NCI-H1930 (cell line): Measurements from ENCODE around the gene EPHA1.

Experiments used
- DNase-seq, 2 experiments: peaks; one replicate each; lab custom pipeline; 2025; lab: John Stamatoyannopoulos, UW

EPHA1 gene

GRCh38 chr7:143408686-143409561, at the start of gene EPHA1:
EPHA1 (minus strand) TSS chr7:143408856; CDS start chr7:143408805, 51 bp downstream.
- no peak for DNase-seq

- no peak for DNase-seq
Observed at GRCh38 chr7:143458263-143458662, 49.6 kb upstream of the EPHA1 start.

- DNase-seq: no peak
Observed at GRCh38 chr7:143456992-143457793, 48.5 kb upstream of the EPHA1 start.

- DNase-seq: no peak
Observed at GRCh38 chr7:143455942-143456341, 47.3 kb upstream of the EPHA1 start.

- DNase-seq: no peak
Observed at GRCh38 chr7:143455491-143455890, 46.8 kb upstream of the EPHA1 start.

GRCh38 chr7:143454091-143454680, 45.5 kb upstream of the EPHA1 start:
- DNase-seq: no peak

GRCh38 chr7:143452495-143452894, 43.8 kb upstream of the EPHA1 start:
- no peak for DNase-seq

GRCh38 chr7:143451746-143452145, 43.1 kb upstream of the EPHA1 start:
- DNase-seq: no peak

- DNase-seq: no peak
Observed at GRCh38 chr7:143451122-143451521, 42.5 kb upstream of the EPHA1 start.

GRCh38 chr7:143449793-143450192, 41.1 kb upstream of the EPHA1 start:
- no peak for DNase-seq

- no peak for DNase-seq
Observed at GRCh38 chr7:143448429-143448828, 39.8 kb upstream of the EPHA1 start.

GRCh38 chr7:143447466-143447865, 38.8 kb upstream of the EPHA1 start:
- no peak for DNase-seq

GRCh38 chr7:143444785-143445184, 36.1 kb upstream of the EPHA1 start:
- DNase-seq: no peak

- no peak for DNase-seq
Observed at GRCh38 chr7:143444063-143444782, 35.6 kb upstream of the EPHA1 start.

GRCh38 chr7:143443153-143443552, 34.5 kb upstream of the EPHA1 start, which contains the start of gene TAS2R60:
TAS2R60 (plus strand) TSS chr7:143443453; CDS start chr7:143443453, 0 bp downstream.
- no peak for DNase-seq

GRCh38 chr7:143439866-143440265, 31.2 kb upstream of the EPHA1 start:
- no peak for DNase-seq

- no peak for DNase-seq
Observed at GRCh38 chr7:143437578-143437977, 28.9 kb upstream of the EPHA1 start.

GRCh38 chr7:143436325-143436946, 27.8 kb upstream of the EPHA1 start:
- no peak for DNase-seq

GRCh38 chr7:143435266-143435665, 26.6 kb upstream of the EPHA1 start:
- DNase-seq: no peak

GRCh38 chr7:143434660-143435059, 26.0 kb upstream of the EPHA1 start:
- DNase-seq: no peak

- DNase-seq: no peak
Observed at GRCh38 chr7:143433759-143434158, 25.1 kb upstream of the EPHA1 start.
